HG02840 (cell line): ENCODE results near the gene RARRES1.

Experiments
- ATAC-seq: cut with Tn5 transposase; IDR thresholded peaks from one replicate; pipeline ENCODE4 v1.9.1; 2021; ENCODE audit warnings: mild to moderate bottlenecking, moderate library complexity, moderate number of reproducible peaks; ENCODE audit not compliant: unreplicated experiment, low FRiP score

The RARRES1 gene

DNA sequence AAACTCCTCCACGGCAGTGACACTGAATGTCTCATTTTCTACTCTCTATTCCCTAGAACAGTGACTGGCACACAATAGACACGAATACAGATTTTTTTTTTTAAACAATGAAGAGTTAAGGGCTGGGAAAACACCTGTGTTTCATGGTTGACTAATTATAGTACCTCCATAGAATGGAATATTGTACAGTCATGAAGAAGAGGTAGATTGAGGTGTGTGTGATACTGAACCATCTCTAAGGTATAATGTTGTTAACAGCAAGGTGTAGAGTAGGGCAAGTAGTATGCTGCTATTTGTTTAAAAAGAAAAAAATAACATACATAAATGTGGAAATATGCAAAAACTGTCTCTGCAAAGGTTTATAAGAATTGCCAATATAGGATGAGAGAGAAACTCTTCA is 5.2 kb upstream of the RARRES1 start:
- no peak for ATAC-seq

GRCh38 chr3:158735296-158736033 is 3.2 kb upstream of the RARRES1 start:
- no peak for ATAC-seq

GRCh38 chr3:158733656-158734055 is 1.4 kb upstream of the RARRES1 start:
- no peak for ATAC-seq

DNA sequence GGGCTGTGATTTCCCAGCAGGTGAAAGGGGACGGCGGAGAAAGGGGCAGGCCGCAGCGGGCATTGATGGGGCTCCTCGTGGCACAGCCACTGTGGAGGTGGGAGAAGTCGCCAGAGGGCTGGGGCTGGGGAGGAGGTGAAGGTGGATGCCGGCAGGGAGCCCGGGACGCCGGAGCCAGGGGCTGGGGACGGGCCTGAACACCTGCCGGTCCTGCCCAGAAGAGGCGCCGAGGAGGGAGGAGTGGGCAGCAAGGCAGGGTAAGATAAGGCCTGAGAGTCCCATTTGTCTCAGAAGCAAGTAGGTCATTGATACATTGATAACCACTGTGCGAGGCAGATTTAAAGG is 571 bp upstream of the RARRES1 start:
- no peak for ATAC-seq

- ATAC-seq, result no peak
Measured at GRCh38 chr3:158731486-158731885, 771 bp downstream of the RARRES1 start.

- no peak for ATAC-seq
Measured at GRCh38 chr3:158728851-158729250, 3.4 kb downstream of the RARRES1 start.

GRCh38 chr3:158728061-158728377 is 4.2 kb downstream of the RARRES1 start:
- ATAC-seq, result no peak

GRCh38 chr3:158727206-158728060 is 4.8 kb downstream of the RARRES1 start:
- peak; percentile 59 for ATAC-seq

- ATAC-seq, result no peak
Measured at GRCh38 chr3:158725348-158726011, 6.8 kb downstream of the RARRES1 start.

DNA sequence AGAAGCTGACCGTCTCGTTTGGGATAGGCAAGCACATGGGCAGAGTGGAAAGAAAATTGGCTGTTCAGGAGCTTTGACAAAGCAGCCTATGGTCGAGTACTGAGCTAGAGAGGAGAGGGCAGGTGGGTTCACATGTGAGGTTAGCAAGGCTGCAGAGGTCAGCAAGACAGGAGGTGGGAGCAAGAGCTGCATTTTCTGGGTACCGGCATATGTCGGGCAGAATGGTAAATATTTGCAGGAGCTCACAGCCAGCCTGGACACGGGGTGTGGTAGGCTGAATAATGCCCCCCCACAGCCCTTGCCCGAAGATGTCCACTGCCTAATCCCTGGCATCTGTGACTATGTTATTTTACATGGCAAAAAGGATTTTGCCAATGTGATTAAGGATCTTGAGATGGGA is 8.3 kb downstream of the RARRES1 start:
- ATAC-seq, result no peak

- ATAC-seq, result no peak
Measured at GRCh38 chr3:158722108-158722507, 10.1 kb downstream of the RARRES1 start.

GRCh38 chr3:158718490-158719170 is 13.6 kb downstream of the RARRES1 start:
- no peak for ATAC-seq

GRCh38 chr3:158717576-158717975 is 14.7 kb downstream of the RARRES1 start:
- no peak for ATAC-seq

- ATAC-seq, result no peak
Measured at GRCh38 chr3:158713094-158713499, 19.2 kb downstream of the RARRES1 start.

DNA sequence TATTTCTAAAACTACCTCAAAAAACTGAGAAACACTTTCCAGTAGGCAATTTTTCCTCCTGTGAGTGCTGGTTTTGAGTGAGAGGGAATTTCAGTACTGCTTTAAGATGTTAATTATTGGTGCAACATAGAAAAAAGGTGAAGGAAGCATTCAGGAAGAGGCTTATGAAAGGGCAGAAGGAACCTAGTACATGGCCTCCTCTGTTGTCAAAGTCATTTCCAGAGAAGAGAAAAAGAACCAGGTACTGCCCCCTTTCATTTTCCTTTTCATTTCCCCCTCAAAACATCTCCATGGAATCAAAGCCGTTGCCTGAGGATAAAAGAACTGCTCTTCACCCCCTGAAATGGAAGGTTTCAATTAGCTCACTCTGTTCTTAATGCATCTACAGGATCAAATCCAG is 19.8 kb downstream of the RARRES1 start:
- ATAC-seq, result no peak

DNA sequence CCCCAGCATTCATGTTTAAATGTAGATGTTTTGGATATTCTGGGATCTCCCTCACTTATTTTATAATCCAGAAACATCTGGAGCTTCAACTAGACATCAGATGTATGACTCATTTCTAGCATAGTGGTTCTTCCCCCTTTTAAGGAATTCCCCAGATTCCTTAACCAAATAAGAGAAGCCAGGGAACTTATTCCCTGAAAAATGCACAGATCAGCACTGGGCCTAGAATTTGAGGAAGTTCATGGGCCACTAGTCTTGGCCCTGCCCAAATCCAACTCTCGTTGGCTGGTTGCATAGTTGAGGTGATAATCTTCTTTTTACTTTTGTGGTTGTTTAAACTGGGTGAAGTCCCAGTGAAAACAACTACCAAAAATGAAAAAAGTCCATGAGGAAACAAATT is 20.4 kb downstream of the RARRES1 start:
- ATAC-seq, result no peak

DNA sequence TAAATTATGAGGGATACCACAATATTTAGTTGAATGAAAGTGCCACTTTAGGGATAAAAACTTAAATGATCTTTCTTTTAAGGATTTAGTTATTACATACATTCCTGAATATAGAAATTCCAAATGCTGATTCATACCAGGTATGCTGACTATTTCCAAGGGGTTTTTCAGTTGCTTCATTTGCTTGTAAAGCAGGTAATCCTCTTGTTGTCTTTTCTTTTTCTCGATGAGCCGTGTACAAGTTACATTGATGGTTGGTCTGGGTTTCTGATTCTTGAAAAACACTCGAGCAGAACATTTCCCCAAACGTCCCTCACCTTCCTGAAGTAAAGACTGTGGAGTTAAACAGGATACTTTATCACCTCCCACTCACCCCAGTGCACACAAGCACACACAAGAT is 21.7 kb downstream of the RARRES1 start:
- no peak for ATAC-seq

- no peak for ATAC-seq
Measured at GRCh38 chr3:158709666-158710083, 22.6 kb downstream of the RARRES1 start.

DNA sequence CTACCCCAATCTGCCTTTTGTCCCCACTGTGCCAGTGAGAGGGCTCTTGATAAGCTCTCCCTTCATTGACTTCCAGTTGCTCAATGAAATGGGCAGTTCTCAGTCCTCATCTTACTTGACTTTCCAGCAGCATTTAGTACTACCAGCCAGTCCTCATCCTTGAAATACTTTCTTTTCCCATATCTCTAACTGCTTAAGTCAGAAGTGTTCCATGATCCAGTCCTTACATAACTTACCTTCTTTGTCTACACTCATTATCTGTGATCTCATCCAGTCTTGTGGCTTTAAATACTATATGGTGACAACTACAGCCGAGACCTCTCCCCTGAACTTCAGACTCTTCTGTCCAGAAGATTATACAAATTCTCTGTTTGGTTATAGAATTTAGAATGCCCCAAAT is 28.7 kb downstream of the RARRES1 start:
- no peak for ATAC-seq

- no peak for ATAC-seq
Measured at GRCh38 chr3:158702815-158703481, 29.3 kb downstream of the RARRES1 start.
